Neural progenitor cell (in vitro differentiated cells): ENCODE data around the gene ROR2.

ENCODE experiments used
- EZH2 ChIP-seq: fragments of 200-600 bp; sonication (generic); IDR thresholded peaks from 2 replicates; pipeline ENCODE4 v1.6.1; 2017; ENCODE audit warnings: antibody characterized with exemption, mild to moderate bottlenecking, moderate library complexity
- EZH2phosphoT487 ChIP-seq: fragments of 200-600 bp; sonication (generic); IDR thresholded peaks from 2 replicates; pipeline ENCODE4 v1.6.1; 2017; ENCODE audit warnings: antibody characterized with exemption
- TF ChIP-seq, protein P1 (sequence below): fragments of 200-600 bp; sonication (generic); IDR thresholded peaks from 2 replicates; pipeline ENCODE4 v1.5.1; 2017; ENCODE audit warnings: antibody characterized with exemption, mild to moderate bottlenecking

- TF ChIP-seq, protein P1, sequence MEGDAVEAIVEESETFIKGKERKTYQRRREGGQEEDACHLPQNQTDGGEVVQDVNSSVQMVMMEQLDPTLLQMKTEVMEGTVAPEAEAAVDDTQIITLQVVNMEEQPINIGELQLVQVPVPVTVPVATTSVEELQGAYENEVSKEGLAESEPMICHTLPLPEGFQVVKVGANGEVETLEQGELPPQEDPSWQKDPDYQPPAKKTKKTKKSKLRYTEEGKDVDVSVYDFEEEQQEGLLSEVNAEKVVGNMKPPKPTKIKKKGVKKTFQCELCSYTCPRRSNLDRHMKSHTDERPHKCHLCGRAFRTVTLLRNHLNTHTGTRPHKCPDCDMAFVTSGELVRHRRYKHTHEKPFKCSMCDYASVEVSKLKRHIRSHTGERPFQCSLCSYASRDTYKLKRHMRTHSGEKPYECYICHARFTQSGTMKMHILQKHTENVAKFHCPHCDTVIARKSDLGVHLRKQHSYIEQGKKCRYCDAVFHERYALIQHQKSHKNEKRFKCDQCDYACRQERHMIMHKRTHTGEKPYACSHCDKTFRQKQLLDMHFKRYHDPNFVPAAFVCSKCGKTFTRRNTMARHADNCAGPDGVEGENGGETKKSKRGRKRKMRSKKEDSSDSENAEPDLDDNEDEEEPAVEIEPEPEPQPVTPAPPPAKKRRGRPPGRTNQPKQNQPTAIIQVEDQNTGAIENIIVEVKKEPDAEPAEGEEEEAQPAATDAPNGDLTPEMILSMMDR, result no peak
- no peak for TF ChIP-seq EZH2
- TF ChIP-seq EZH2phosphoT487, result no peak
Observed at GRCh38 chr9:91567642-91568274, 382.3 kb downstream of the ROR2 start.
